ENCODE measurements around the gene AOC3. TPM values are rescaled to one million over a fixed set of nuclear protein-coding genes. Genes with fewer than 3 reads are reported as not detected.

Gene AOC3
- total and polyA plus RNA-seq, 7 experiments from 2014 or later = 0.98 to 2.0 (median 1.1) TPM; not detected in 2

Small RNA genes lying within 50 kb of the gene (microRNA-seq; reads per million reads assigned to microRNA genes)
- gene MIR6781 (ENCODE audit: borderline microRNAs expressed) = not detected

Other genes with a start within 250 kb of the AOC3 start
- gene RETREG3, start 241.8 kb upstream of the AOC3 start, total RNA-seq = 100 to 1,000 TPM in 2 of 5 experiments, 10 to 100 TPM in 3; 53.3 to 132 (median 75.7) TPM
- 100 to 1,000 TPM; 131 to 136 TPM for gene RETREG3, start 241.8 kb upstream of the AOC3 start, polyA plus RNA-seq
- 10 to 100 TPM in 3 of 5 experiments, 1 to 10 TPM in 2; 7.8 to 54.4 (median 12.5) TPM for gene TUBG1, start 241.5 kb upstream of the AOC3 start, total RNA-seq
- 10 to 100 TPM in 1 of 2 donors, 1 to 10 TPM in 1; 4.8 to 12.5 TPM for gene TUBG1, start 241.5 kb upstream of the AOC3 start, polyA plus RNA-seq
- 10 to 100 TPM in 4 of 5 experiments, 1 to 10 TPM in 1; 9.0 to 20.3 (median 15.3) TPM for gene TUBG2, start 191.9 kb upstream of the AOC3 start, total RNA-seq
- gene TUBG2, start 191.9 kb upstream of the AOC3 start, polyA plus RNA-seq = 1 to 10 TPM; 4.9 to 8.7 TPM
- 1 to 10 TPM in 2 of 5 experiments, under 1 TPM in 1, not detected in 2; 0.89 to 1.6 (median 1.1) TPM for gene PLEKHH3, start 174.2 kb upstream of the AOC3 start, total RNA-seq
- gene PLEKHH3, start 174.2 kb upstream of the AOC3 start, polyA plus RNA-seq = not detected
- 1 to 10 TPM in 2 of 5 experiments, under 1 TPM in 3; 0.56 to 1.7 (median 0.67) TPM for gene CCR10, start 169.4 kb upstream of the AOC3 start, total RNA-seq
- under 1 TPM; 0.22 to 0.44 TPM for gene CCR10, start 169.4 kb upstream of the AOC3 start, polyA plus RNA-seq
- 1 to 10 TPM in 4 of 5 experiments, under 1 TPM in 1; 0.92 to 2.4 (median 2.1) TPM for gene CNTNAP1, start 168.7 kb upstream of the AOC3 start, total RNA-seq
- gene CNTNAP1, start 168.7 kb upstream of the AOC3 start, polyA plus RNA-seq = under 1 TPM; 0.04 to 0.86 TPM
- 100 to 1,000 TPM in 2 of 5 experiments, 10 to 100 TPM in 3; 50.9 to 212 (median 95.4) TPM for gene EZH1, start 106.2 kb upstream of the AOC3 start, total RNA-seq
- 10 to 100 TPM; 30.2 to 51.4 TPM for gene EZH1, start 106.2 kb upstream of the AOC3 start, polyA plus RNA-seq
- not detected for gene RAMP2, start 90.0 kb upstream of the AOC3 start, total RNA-seq
- not detected for gene RAMP2, start 90.0 kb upstream of the AOC3 start, polyA plus RNA-seq
- gene VPS25, start 77.8 kb upstream of the AOC3 start, total RNA-seq = 10 to 100 TPM; 24.3 to 60.6 (median 37.7) TPM
- 10 to 100 TPM; 55.0 to 57.2 TPM for gene VPS25, start 77.8 kb upstream of the AOC3 start, polyA plus RNA-seq
- under 1 TPM; 0.10 to 0.51 (median 0.24) TPM for gene WNK4, start 70.6 kb upstream of the AOC3 start, total RNA-seq
- not detected for gene WNK4, start 70.6 kb upstream of the AOC3 start, polyA plus RNA-seq
- gene COA3, start 52.5 kb upstream of the AOC3 start, total RNA-seq = 10 to 100 TPM in 4 of 5 experiments, 1 to 10 TPM in 1; 7.6 to 48.1 (median 27.6) TPM
- gene COA3, start 52.5 kb upstream of the AOC3 start, polyA plus RNA-seq = 100 to 1,000 TPM; 108 to 118 TPM
- not detected for gene CNTD1, start 52.3 kb upstream of the AOC3 start, total RNA-seq
- gene CNTD1, start 52.3 kb upstream of the AOC3 start, polyA plus RNA-seq = under 1 TPM; 0.24 to 0.32 TPM
- gene BECN1, start 26.9 kb upstream of the AOC3 start, total RNA-seq = 100 to 1,000 TPM in 3 of 5 experiments, 10 to 100 TPM in 2; 84.7 to 130 (median 107) TPM
- 100 to 1,000 TPM; 111 to 124 TPM for gene BECN1, start 26.9 kb upstream of the AOC3 start, polyA plus RNA-seq
- gene PSME3, start 17.8 kb upstream of the AOC3 start, total RNA-seq = 100 to 1,000 TPM in 1 of 5 experiments, 10 to 100 TPM in 4; 53.8 to 116 (median 65.9) TPM
- 100 to 1,000 TPM; 109 to 116 TPM for gene PSME3, start 17.8 kb upstream of the AOC3 start, polyA plus RNA-seq
- 1 to 10 TPM; 3.0 to 3.5 (median 3.2) TPM for gene AOC2, start 6.6 kb upstream of the AOC3 start, total RNA-seq
- not detected for gene AOC2, start 6.6 kb upstream of the AOC3 start, polyA plus RNA-seq
- not detected for gene G6PC1, start 49.6 kb downstream of the AOC3 start, total RNA-seq
- gene G6PC1, start 49.6 kb downstream of the AOC3 start, polyA plus RNA-seq = not detected
- gene AARSD1, start 113.3 kb downstream of the AOC3 start, total RNA-seq = 10 to 100 TPM; 46.5 to 86.7 (median 56.6) TPM
- 10 to 100 TPM; 45.2 to 48.5 TPM for gene AARSD1, start 113.3 kb downstream of the AOC3 start, polyA plus RNA-seq
- gene PTGES3L, start 128.9 kb downstream of the AOC3 start, total RNA-seq = under 1 TPM in 2 of 5 experiments, not detected in 3; 0.69 to 0.94 TPM
- gene PTGES3L, start 128.9 kb downstream of the AOC3 start, polyA plus RNA-seq = not detected
- gene RUNDC1, start 129.4 kb downstream of the AOC3 start, total RNA-seq = 10 to 100 TPM; 12.2 to 21.4 (median 19.4) TPM
- 10 to 100 TPM; 13.2 to 17.0 TPM for gene RUNDC1, start 129.4 kb downstream of the AOC3 start, polyA plus RNA-seq
- 1,000 to 10,000 TPM in 4 of 5 experiments, 100 to 1,000 TPM in 1; 951 to 1,861 (median 1,662) TPM for gene RPL27, start 147.2 kb downstream of the AOC3 start, total RNA-seq
- gene RPL27, start 147.2 kb downstream of the AOC3 start, polyA plus RNA-seq = 1,000 to 10,000 TPM; 2,130 to 2,713 TPM
- gene IFI35, start 155.6 kb downstream of the AOC3 start, total RNA-seq = 100 to 1,000 TPM in 1 of 5 experiments, 10 to 100 TPM in 4; 23.5 to 145 (median 32.1) TPM
- gene IFI35, start 155.6 kb downstream of the AOC3 start, polyA plus RNA-seq = 10 to 100 TPM; 49.8 to 50.6 TPM
- 10 to 100 TPM; 12.8 to 50.9 (median 34.9) TPM for gene VAT1, start 171.2 kb downstream of the AOC3 start, total RNA-seq
- 10 to 100 TPM; 34.9 to 52.3 TPM for gene VAT1, start 171.2 kb downstream of the AOC3 start, polyA plus RNA-seq
- under 1 TPM in 4 of 5 experiments, not detected in 1; 0.08 to 0.74 (median 0.38) TPM for gene RND2, start 174.0 kb downstream of the AOC3 start, total RNA-seq
- under 1 TPM; 0.15 to 0.33 TPM for gene RND2, start 174.0 kb downstream of the AOC3 start, polyA plus RNA-seq

Data from naive thymus-derived CD4-positive, alpha-beta T cell (primary cell).